IMR-90 (cell line): Measurements from ENCODE around the gene FXR2. TPM values are rescaled to one million over a fixed set of nuclear protein-coding genes. Genes with fewer than 3 reads are reported as not detected.

Experiments used
- ATAC-seq: fragments of 200-7000 bp; cut with Tn5 transposase; 2 replicates; pipeline ENCODE4 v1.9.1; 2020; ENCODE audit warnings: low read depth, mild to moderate bottlenecking, moderate library complexity
- BruUV-seq: library from RNA; stranded (reverse); fragments of 400-500 nt; replicated peaks from 2 replicates; lab custom pipeline; 2021; lab: Mats Ljungman, UMichigan
- CTCF ChIA-PET: fragments of 300-600 bp; formaldehyde crosslinking; extraction: SDS; loops from one replicate; lab custom pipeline; 2021; ENCODE audit warnings: antibody characterized with exemption; lab: Yijun Ruan, JAX
- POLR2A ChIA-PET: fragments of 300-600 bp; sonication (Branson Sonifier 250); formaldehyde crosslinking; loops from one replicate; lab custom pipeline; 2022; ENCODE audit warnings: antibody characterized with exemption; ENCODE audit not compliant: unreplicated experiment; lab: Charles Lee
- DNase-seq: peaks from one replicate; pipeline ENCODE4 v3.0.0; 2013
- H2AFZ ChIP-seq: replicated peaks from 2 replicates; pipeline ENCODE3; 2013; ENCODE audit warnings: low read length, mild to moderate bottlenecking; ENCODE audit not compliant: poor library complexity
- H2AK5ac ChIP-seq: 2 replicates; pipeline ENCODE4 v1.6.1; 2013; ENCODE audit warnings: low read depth, low read length, inconsistent platforms
- H2AK9ac ChIP-seq: replicated peaks from 2 replicates; pipeline ENCODE3; 2013; ENCODE audit warnings: mild to moderate bottlenecking, low read depth, low read length, moderate library complexity; ENCODE audit not compliant: poor library complexity
- H2BK120ac ChIP-seq: 2 replicates; pipeline ENCODE4 v1.6.1; 2013; ENCODE audit warnings: low read depth, low read length, inconsistent platforms
- H2BK15ac ChIP-seq: 3 replicates; pipeline ENCODE4 v1.6.1; 2013; ENCODE audit warnings: low read depth, low read length, inconsistent platforms
- H2BK20ac ChIP-seq: 2 replicates; pipeline ENCODE4 v1.6.1; 2013; ENCODE audit warnings: low read depth, mild to moderate bottlenecking, inconsistent platforms, low read length, moderate library complexity
- H2BK5ac ChIP-seq: 2 replicates; pipeline ENCODE4 v1.6.1; 2013; ENCODE audit warnings: mild to moderate bottlenecking, low read depth, low read length, inconsistent platforms; ENCODE audit not compliant: poor library complexity, severe bottlenecking
- H3K14ac ChIP-seq: replicated peaks from 2 replicates; pipeline ENCODE4 v1.6.1; 2013; ENCODE audit warnings: low read depth, low read length, inconsistent platforms
- H3K18ac ChIP-seq: 2 replicates; pipeline ENCODE4 v1.6.1; 2013; ENCODE audit warnings: low read depth, low read length, control low read depth
- H3K23ac ChIP-seq: 2 replicates; pipeline ENCODE4 v1.6.1; 2013; ENCODE audit warnings: low read depth, low read length, inconsistent platforms
- H3K27ac ChIP-seq: 2 replicates; pipeline ENCODE4 v1.5.1; 2013; ENCODE audit warnings: mild to moderate bottlenecking, control low read depth, low read length; ENCODE audit not compliant: insufficient read depth
- H3K27me3 ChIP-seq: 2 replicates; pipeline ENCODE4 v1.6.1; 2013; ENCODE audit warnings: low read length; ENCODE audit not compliant: control insufficient read depth, insufficient read depth
- H3K36me3 ChIP-seq: 2 replicates; pipeline ENCODE4 v1.6.1; 2013; ENCODE audit warnings: low read length, mixed read lengths; ENCODE audit not compliant: control insufficient read depth, insufficient read depth
- H3K4ac ChIP-seq: 2 replicates; pipeline ENCODE4 v1.6.1; 2013; ENCODE audit warnings: low read depth, low read length, inconsistent platforms
- H3K4me1 ChIP-seq: 2 replicates; pipeline ENCODE4 v1.6.1; 2013; ENCODE audit warnings: low read length, mixed read lengths; ENCODE audit not compliant: control insufficient read depth, insufficient read depth
- H3K4me2 ChIP-seq: 2 replicates; pipeline ENCODE4 v1.6.1; 2013; ENCODE audit warnings: low read depth, mild to moderate bottlenecking, control low read depth, low read length, moderate library complexity
- H3K4me3 ChIP-seq: 2 replicates; pipeline ENCODE4 v1.5.1; 2013; ENCODE audit warnings: low read depth, mild to moderate bottlenecking, control low read depth, low read length, moderate library complexity; ENCODE audit not compliant: insufficient read depth
- H3K56ac ChIP-seq: 2 replicates; pipeline ENCODE4 v1.6.1; 2013; ENCODE audit warnings: low read length, inconsistent platforms; ENCODE audit not compliant: insufficient read depth; ENCODE audit errors: extremely low read depth
- H3K79me1 ChIP-seq, 2 experiments: 2 replicates each; pipeline ENCODE4 v1.6.1; 2013; ENCODE audit warnings: low read length in 2 of 2, inconsistent platforms in 1 of 2, low read depth in 1 of 2
- H3K9ac ChIP-seq: 2 replicates; pipeline ENCODE4 v1.6.1; 2013; ENCODE audit warnings: low read depth, low read length, control low read depth
- H3K9me1 ChIP-seq: 2 replicates; pipeline ENCODE4 v1.6.1; 2013; ENCODE audit warnings: low read length, inconsistent platforms; ENCODE audit not compliant: insufficient read depth
- H3K9me3 ChIP-seq: 2 replicates; pipeline ENCODE4 v1.6.1; 2013; ENCODE audit warnings: low read length; ENCODE audit not compliant: control insufficient read depth, insufficient read depth
- H4K20me1 ChIP-seq: 2 replicates; pipeline ENCODE4 v1.6.1; 2013; ENCODE audit warnings: low read length, inconsistent platforms; ENCODE audit not compliant: insufficient read depth
- H4K5ac ChIP-seq: 2 replicates; pipeline ENCODE4 v1.6.1; 2013; ENCODE audit warnings: mild to moderate bottlenecking, low read depth, low read length, control low read depth
- H4K8ac ChIP-seq, 2 experiments: 2 replicates each; pipeline ENCODE4 v1.6.1; 2013; ENCODE audit warnings: low read depth in 2 of 2, low read length in 2 of 2, control low read depth in 1 of 2, inconsistent platforms in 1 of 2
- H4K91ac ChIP-seq: 2 replicates; pipeline ENCODE4 v1.6.1; 2013; ENCODE audit warnings: low read depth, low read length, inconsistent platforms; ENCODE audit not compliant: insufficient read depth
- BHLHE40 ChIP-seq: fragments of 150-350 bp; IDR thresholded peaks from 2 replicates; pipeline ENCODE4 v1.6.1; 2016; ENCODE audit warnings: mild to moderate bottlenecking, low read depth, low read length
- CEBPB ChIP-seq: IDR thresholded peaks from 2 replicates; pipeline ENCODE4 v1.6.1; 2012; ENCODE audit warnings: low read depth, low read length, improper control_type of control experiment
- CTCF ChIP-seq: conservative IDR thresholded peaks from 2 replicates; pipeline ENCODE4 v1.5.1; 2012; ENCODE audit warnings: mild to moderate bottlenecking, low read depth, low read length, improper control_type of control experiment
- ELK1 ChIP-seq: fragments of 150-350 bp; IDR thresholded peaks from 2 replicates; pipeline ENCODE4 v1.6.1; 2016; ENCODE audit warnings: low read depth, mild to moderate bottlenecking, low read length, moderate library complexity, borderline replicate concordance
- NFE2L2 ChIP-seq: fragments of 150-350 bp; IDR thresholded peaks from 2 replicates; pipeline ENCODE4 v1.6.1; 2016; ENCODE audit warnings: low read depth, mild to moderate bottlenecking, low read length
- POLR2A ChIP-seq: IDR thresholded peaks from 2 replicates; pipeline ENCODE4 v1.6.1; 2012; ENCODE audit warnings: mild to moderate bottlenecking, low read depth, low read length
- RAD21 ChIP-seq: IDR thresholded peaks from 2 replicates; pipeline ENCODE4 v1.6.1; 2012; ENCODE audit warnings: low read length, improper control_type of control experiment
- RFX5 ChIP-seq: IDR thresholded peaks from 2 replicates; pipeline ENCODE4 v1.8.0; 2012; ENCODE audit warnings: low read depth, mild to moderate bottlenecking, low read length, moderate library complexity
- USF2 ChIP-seq: fragments of 150-350 bp; IDR thresholded peaks from 2 replicates; pipeline ENCODE4 v1.6.1; 2017; ENCODE audit warnings: mild to moderate bottlenecking, antibody characterized with exemption, low read length, low read depth
- WGBS, 2 experiments: methylation state at CpG; one replicate each; pipeline versions ENCODE4 v1.1.5 to v1.1.7; 2013; ENCODE audit warnings: missing lambda C conversion rate in 2 of 2; ENCODE audit not compliant: insufficient read length in 1 of 2; ENCODE audit errors: extremely low coverage in 2 of 2; 5-methylcytosine and 5-hydroxymethylcytosine counted together
- dilution Hi-C: fragments of 300-500 bp; cut with HindIII; formaldehyde crosslinking; loops from one replicate; pipeline ENCODE4 v1.14.3; 2018; ENCODE audit warnings: low sequenced_read_pairs; ENCODE audit not compliant: unreplicated experiment
- in situ Hi-C: fragments of 300-500 bp; cut with MboI; formaldehyde crosslinking; loops from 3 replicates; pipeline ENCODE4 v1.14.3; 2019; ENCODE audit warnings: low sequenced_read_pairs, inconsistent platforms, mixed read lengths
- intact Hi-C: fragments of 100-400 bp; cut with micrococcal nuclease; formaldehyde crosslinking; loops from 2 replicates; pipeline ENCODE4 v1.10.0; 2022
- polyA plus RNA-seq, 3 experiments: library from polyadenylated mRNA; depleted of rRNA; stranded (reverse); fragments of >200 nt; gene quantifications; 2 replicates each; pipeline ENCODE4 v1.2.3, GENCODE V29; 2012; ENCODE audit warnings: low replicate concordance in 1 of 3
- total RNA-seq: library from RNA; depleted of rRNA; stranded (reverse); fragments of >200 nt; gene quantifications from 2 replicates; pipeline ENCODE4 v1.2.3, GENCODE V29; 2012

The FXR2 gene
- total and polyA plus RNA-seq, 2 of the 4 experiments (the other 2 are of a cell fraction) = 39.1 to 55.9 TPM

- no peak for TF ChIP-seq NFE2L2
- TF ChIP-seq RFX5 = no peak
Observed at GRCh38 chr17:7582396-7583252, 32.1 kb downstream of the FXR2 start (continued).

- dilution Hi-C loops = no loop called here
- Histone ChIP-seq H3K4me3 (no peak overlapping the region), H2BK15ac (no peak overlapping the region)
- no peak for TF ChIP-seq RAD21
- no peak for TF ChIP-seq CTCF
- no peak for TF ChIP-seq CEBPB
- no peak for TF ChIP-seq USF2
- TF ChIP-seq BHLHE40 = no peak
- no peak for TF ChIP-seq POLR2A
- no peak for TF ChIP-seq RFX5
- TF ChIP-seq ELK1 = no peak
Observed at GRCh38 chr17:7580604-7581575, 33.8 kb downstream of the FXR2 start.

More at GRCh38 chr17:7580604-7581575, 33.8 kb downstream of the FXR2 start:
- no peak overlapping the region for H3K56ac ChIP-seq
- H4K91ac ChIP-seq = peak overlapping the region; percentile 10; the same call in 1 of the 2 replicates
- in situ Hi-C loops = no loop called here
- H2BK120ac ChIP-seq = no peak overlapping the region
- peaks cover 37% of the 10 kb centered on the region for H4K20me1 ChIP-seq
- no peak overlapping the region for H3K4me2 ChIP-seq
- no peak overlapping the region for H3K14ac ChIP-seq
- H3K27me3 ChIP-seq = no peaks in the 10 kb centered on the region
- no peak overlapping the region; the same call in 1 of the 2 replicates for H3K4ac ChIP-seq
- no peak overlapping the region for H4K8ac ChIP-seq
- H3K18ac ChIP-seq = no peak overlapping the region
- ATAC-seq = no peak
- DNase-seq = no peak
- no peak overlapping the region for H4K5ac ChIP-seq
- H2AK9ac ChIP-seq = peak overlapping the region; percentile 57
- H2AK5ac ChIP-seq = peak overlapping the region; percentile 26; the same call in 1 of the 2 replicates
- H3K4me1 ChIP-seq = peaks cover 27% of the 10 kb centered on the region
- no peaks in the 10 kb centered on the region for H3K9me3 ChIP-seq
- H3K23ac ChIP-seq = no peak overlapping the region
- peaks cover 35% of the 10 kb centered on the region for H3K36me3 ChIP-seq
- H3K9ac ChIP-seq = no peak overlapping the region
- peaks cover 20% of the 10 kb centered on the region for H3K9me1 ChIP-seq
- H3K27ac ChIP-seq = no peak overlapping the region
- intact Hi-C loops = no loop called here
- H2BK20ac ChIP-seq = no peak overlapping the region
- H2BK5ac ChIP-seq = peak overlapping the region; percentile 76
- no TSS peak for BruUV-seq
- CTCF ChIA-PET = interaction anchor here (0.6 kb wide), 1 partner anchor 35 kb away, joined by 4 read pairs; no protein-coding TSS in a partner anchor
- POLR2A ChIA-PET = interaction anchor here (0.5 kb wide), 1 partner anchor 8 kb away, joined by 3 read pairs; no protein-coding TSS in a partner anchor
- WGBS, 2 experiments = 75% methylated on average over 5 of the region's 23 CpGs; no CpG with 5 or more reads in 1 of the 2 experiments
- peaks cover 14 to 82% of the 10 kb centered on the region in 2 experiments for H3K79me1 ChIP-seq
- H2AFZ ChIP-seq = no peak overlapping the region
